HG03432 (cell line): ENCODE results near the gene MC3R.
"Not testable (repeated sequence)": the region's sequence is repeated elsewhere in the genome, so short reads cannot be mapped to it uniquely, and the experiment has no call there.

Source experiments
- ATAC-seq: cut with Tn5 transposase; IDR thresholded peaks from one replicate; pipeline ENCODE4 v1.9.1; 2021; ENCODE audit warnings: mild to moderate bottlenecking, moderate library complexity; ENCODE audit not compliant: unreplicated experiment

MC3R gene

DNA sequence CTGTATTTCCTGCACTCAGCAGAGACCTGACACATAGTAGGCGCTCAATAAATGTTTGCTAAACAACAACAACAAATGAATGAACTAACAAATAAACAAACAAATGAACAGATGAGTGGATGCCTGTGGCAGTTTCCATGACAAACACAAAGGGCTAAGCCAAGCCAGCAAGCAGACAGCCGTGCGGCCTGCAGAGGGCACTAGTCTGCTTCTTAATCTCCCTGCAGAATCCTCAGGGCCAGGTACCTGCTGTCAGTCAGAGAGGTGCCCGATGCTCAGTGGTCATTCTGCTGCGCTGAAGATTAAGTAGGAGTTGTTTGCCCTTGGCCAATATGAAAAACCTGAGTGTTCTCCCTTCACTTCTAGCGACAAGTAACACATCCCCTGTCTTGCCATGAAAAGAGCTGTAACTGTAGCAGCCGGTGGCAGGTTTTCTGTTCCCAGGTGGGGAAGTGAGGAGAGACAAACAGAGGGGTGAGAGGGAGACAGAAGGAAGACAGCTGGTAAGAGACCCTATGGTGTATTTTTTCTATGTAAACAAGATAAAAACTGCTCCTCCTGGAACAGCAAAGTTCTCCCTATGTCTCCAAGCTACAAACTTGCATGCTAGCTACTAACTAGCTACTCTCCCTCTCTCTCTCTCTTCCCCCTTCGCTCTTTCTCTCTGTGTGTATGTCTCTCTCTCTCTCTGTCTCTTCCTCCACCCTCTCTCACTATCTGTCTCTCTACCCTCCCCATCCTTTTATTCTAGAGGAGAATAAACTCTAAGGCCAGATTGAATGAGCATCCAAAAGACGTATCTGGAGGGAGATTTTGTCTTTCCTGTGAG is at the start of gene MC3R:
MC3R (plus strand) TSS at position 779 of the 829 bp plus-strand sequence. CDS start 112 bp downstream, outside the sequence.
- ATAC-seq: peak; percentile 71

DNA sequence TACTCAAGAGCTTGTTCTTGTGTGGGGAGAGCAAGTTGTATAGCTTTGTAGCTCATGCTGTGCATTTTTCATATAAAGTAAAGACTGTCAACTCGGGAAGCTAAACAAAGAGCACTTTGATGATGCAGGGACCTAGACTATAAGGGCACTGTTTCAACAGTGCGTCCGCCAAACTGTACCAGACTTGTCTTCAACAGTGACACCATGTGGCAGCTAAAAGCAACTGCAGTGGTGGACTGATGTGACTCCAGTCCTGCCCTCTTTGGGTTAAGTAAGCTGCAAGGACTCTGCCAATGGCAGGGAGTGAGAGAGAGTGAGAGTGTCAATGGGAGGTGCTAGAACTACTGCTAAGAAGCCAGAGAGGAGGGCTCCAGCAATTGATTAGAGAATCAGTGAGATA is 48.1 kb upstream of the MC3R start:
- no peak for ATAC-seq

- ATAC-seq: no peak
These were observed 45.9 kb upstream of the MC3R start for GRCh38 chr20:56202493-56203077.

- no peak for ATAC-seq
These were observed 44.3 kb upstream of the MC3R start for GRCh38 chr20:56204206-56204605.

GRCh38 chr20:56205346-56205745 is 43.2 kb upstream of the MC3R start:
- no peak for ATAC-seq

DNA sequence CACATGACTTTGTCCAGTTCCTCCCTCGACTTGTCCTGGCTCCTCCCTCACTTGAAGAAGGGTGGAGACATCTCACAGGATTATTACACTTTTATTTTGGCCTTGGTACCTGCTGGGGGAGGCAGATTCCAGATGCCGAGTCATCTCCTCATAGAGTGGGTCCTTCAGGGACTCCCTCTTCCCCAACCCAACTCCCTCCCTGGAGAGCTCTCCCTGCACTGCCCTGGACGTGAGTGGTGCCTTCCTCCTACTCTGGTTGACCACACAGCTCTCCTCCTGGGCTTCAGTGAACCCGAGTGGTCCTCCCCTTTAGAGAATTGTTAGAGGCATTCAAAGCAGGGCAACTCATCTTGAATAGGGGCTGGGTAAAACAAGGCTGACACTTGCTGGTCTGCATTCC is 40.9 kb upstream of the MC3R start:
- no peak for ATAC-seq

GRCh38 chr20:56208121-56208520 is 40.4 kb upstream of the MC3R start:
- ATAC-seq: no peak

DNA sequence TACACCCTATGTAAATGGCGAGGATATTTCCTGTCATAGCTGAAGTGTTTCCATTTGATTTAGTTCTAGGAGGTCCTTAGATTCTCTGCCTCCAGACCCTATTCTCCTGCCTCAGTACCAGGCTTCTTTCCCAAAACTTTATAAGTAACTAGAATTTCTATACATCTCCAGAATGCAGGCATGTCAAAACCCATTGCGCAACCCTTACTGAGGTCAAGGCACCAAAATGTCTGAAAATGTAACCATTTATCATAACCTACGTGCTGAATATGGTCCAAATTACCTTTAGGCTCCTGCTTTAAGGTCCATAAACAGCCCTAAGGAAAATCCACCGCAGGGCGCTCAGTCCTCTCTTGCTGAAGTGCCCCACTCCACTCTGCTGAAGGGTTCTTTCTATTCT is 37.5 kb upstream of the MC3R start:
- no peak for ATAC-seq

DNA sequence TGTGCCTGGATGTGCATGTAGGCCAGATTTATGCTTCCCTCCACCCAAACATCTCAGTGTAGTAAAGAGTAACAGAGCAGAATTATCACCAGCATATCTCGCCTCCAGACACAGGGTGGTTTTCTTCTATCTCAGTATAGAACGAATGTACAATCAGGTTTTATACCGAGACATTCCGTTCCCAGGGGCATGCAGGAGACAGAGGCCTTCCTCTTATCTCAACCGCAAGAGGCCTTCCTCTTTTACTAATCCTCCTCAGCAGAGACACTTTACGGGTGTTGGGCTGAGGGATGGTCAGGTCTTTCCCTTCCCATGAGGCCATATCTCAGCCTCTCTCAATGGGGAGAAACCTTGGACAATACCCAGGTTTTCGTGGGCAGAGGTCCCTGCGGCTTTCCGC is 36.4 kb upstream of the MC3R start:
- ATAC-seq: no peak

- ATAC-seq: no peak
These were observed 35.2 kb upstream of the MC3R start for GRCh38 chr20:56213321-56213720.

DNA sequence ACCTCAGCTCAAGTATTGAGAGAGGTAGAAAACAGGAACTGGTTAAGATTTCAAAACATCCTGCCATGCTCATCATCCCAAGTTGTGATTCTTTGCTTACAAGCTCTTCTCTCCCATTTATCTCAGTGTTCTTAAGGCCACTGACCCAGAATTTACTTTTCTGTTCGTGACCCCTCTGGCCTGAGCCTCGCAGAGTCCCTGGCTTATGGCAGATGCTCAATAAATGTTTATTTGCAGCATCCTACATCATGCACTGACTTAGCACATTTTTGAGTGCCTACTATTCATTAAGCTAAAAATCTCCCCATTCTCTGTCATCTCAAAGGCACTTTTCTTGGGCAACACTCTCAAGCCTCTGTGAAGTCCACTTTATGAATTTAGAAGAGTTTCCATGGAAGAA is 33.4 kb upstream of the MC3R start:
- no peak for ATAC-seq

- no peak for ATAC-seq
These were observed 30.7 kb upstream of the MC3R start for GRCh38 chr20:56217829-56218228.

DNA sequence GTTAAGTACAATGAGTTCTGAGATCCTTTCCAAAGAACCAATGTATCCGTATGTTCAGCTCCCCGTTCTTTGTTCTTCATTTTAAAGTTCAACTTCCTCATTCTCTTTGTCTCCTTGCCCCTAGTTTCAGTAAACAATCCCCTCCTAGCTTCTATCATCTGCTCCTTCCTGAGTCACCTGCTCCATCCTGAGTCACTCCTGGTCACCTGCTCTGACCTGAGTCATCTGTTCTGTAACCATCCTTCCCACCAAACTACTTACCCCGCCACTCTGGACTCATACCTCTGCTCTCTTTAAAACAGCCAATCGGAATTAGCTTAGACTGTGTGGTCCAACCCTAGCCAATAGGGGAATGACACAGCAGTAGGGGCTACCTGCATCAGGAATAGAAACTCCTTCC is 27.3 kb upstream of the MC3R start:
- ATAC-seq: not testable (repeated sequence)

DNA sequence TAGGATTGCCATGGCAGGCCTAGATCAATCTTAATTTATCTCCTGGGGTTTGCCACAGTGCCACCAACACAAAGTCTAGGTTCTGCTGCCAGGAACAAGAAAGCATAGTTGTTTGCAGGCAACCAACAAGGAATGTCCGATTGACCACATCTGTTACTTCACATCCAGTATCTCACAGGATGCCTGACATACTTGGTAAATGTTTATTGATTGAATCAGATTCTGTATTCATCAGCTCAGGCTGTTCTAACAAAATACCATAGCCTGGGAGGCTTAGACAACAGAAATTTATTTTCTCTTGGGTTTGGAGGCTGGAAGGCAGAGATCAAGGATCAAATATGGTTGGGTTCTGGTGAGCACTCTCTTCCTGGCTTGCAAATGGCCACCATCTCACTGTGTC is 26.3 kb upstream of the MC3R start:
- no peak for ATAC-seq

GRCh38 chr20:56222945-56223344 is 25.6 kb upstream of the MC3R start:
- no peak for ATAC-seq

DNA sequence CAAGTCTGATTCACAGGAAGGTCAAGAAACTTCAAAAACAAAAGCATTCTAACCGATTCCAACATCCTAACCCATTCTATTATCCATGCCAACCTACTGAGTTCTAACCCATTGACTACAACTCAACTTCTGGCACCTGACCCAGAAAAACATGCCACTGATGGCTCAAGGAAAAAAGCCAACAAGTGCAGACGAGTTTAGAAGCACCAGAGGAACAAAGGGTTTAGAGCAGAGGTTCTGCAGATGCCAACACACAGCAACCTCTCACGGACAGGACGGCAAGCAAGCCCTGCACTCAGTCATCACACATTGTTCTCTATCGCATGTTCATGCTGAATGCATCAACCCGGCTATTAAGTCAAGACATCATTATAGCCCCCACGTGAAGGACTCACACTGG is 25.2 kb upstream of the MC3R start:
- no peak for ATAC-seq

DNA sequence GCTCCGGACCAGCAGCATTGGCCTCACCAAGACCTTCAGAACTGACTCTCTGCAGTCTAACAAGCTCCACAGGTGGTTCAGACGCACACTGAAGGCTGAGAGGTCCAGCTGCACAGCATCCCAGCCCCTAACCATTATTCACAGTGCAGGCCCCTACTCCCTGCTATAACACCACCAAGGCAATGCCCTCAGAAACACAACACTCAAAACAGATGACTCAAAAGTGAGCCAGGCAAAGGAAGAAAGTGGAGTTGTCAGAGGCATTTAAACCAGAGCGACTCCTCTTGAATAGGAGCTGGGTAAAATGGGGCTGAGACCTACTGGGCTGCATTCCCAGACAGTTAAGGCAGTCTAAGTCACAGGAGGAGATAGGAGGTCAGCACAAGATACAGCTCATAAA is 20.5 kb upstream of the MC3R start:
- ATAC-seq: no peak

- no peak for ATAC-seq
These were observed 18.7 kb upstream of the MC3R start for GRCh38 chr20:56229812-56230211.

GRCh38 chr20:56234110-56234509 is 14.4 kb upstream of the MC3R start:
- ATAC-seq: no peak

- ATAC-seq: no peak
These were observed 11.2 kb upstream of the MC3R start for GRCh38 chr20:56237335-56237734.

- no peak for ATAC-seq
These were observed 4.3 kb upstream of the MC3R start for GRCh38 chr20:56244259-56244658.

GRCh38 chr20:56245761-56246160 is 2.8 kb upstream of the MC3R start:
- no peak for ATAC-seq
